GM23248 (cell line): ENCODE measurements around the gene CAMK2D. TPM values are rescaled to one million over a fixed set of nuclear protein-coding genes. Genes with fewer than 3 reads are reported as not detected.
A peak's percentile ranks its signal among the peaks of the same experiment; 100 is the strongest.

Source experiments
- DNase-seq: peaks from one replicate; pipeline ENCODE4 v3.0.0-alpha.2; 2015
- H2AFZ ChIP-seq: fragments of 200-600 bp; sonication (generic); 2 replicates; pipeline ENCODE4 v1.6.1; 2016; ENCODE audit warnings: antibody characterized with exemption
- H3F3A ChIP-seq: fragments of 200-600 bp; sonication (generic); 2 replicates; pipeline ENCODE4 v1.6.1; 2016; ENCODE audit warnings: mild to moderate bottlenecking, antibody characterized with exemption, mixed run types; ENCODE audit not compliant: insufficient read depth
- H3K27ac ChIP-seq: fragments of 200-600 bp; sonication (generic); 2 replicates; pipeline ENCODE4 v1.5.1; 2016; ENCODE audit warnings: mild to moderate bottlenecking
- H3K27me3 ChIP-seq: fragments of 200-600 bp; sonication (generic); replicated peaks from 2 replicates; pipeline ENCODE4 v1.6.1; 2016; ENCODE audit warnings: mild to moderate bottlenecking; ENCODE audit not compliant: insufficient read depth
- H3K36me3 ChIP-seq: fragments of 200-600 bp; sonication (generic); 2 replicates; pipeline ENCODE4 v1.6.1; 2016; ENCODE audit warnings: low read depth, mild to moderate bottlenecking
- H3K4me1 ChIP-seq: fragments of 200-600 bp; sonication (generic); 2 replicates; pipeline ENCODE4 v1.6.1; 2016; ENCODE audit warnings: mild to moderate bottlenecking; ENCODE audit not compliant: insufficient read depth
- H3K4me2 ChIP-seq: fragments of 200-600 bp; sonication (generic); one replicate; pipeline ENCODE4 v1.6.1; 2016; ENCODE audit warnings: mild to moderate bottlenecking; ENCODE audit not compliant: unreplicated experiment
- H3K4me3 ChIP-seq: fragments of 200-600 bp; sonication (generic); 2 replicates; pipeline ENCODE4 v1.5.1; 2016; ENCODE audit warnings: mild to moderate bottlenecking
- H3K79me2 ChIP-seq: fragments of 200-600 bp; sonication (generic); 2 replicates; pipeline ENCODE4 v1.6.1; 2016; ENCODE audit warnings: mild to moderate bottlenecking; ENCODE audit not compliant: insufficient read depth
- H3K9ac ChIP-seq: fragments of 200-600 bp; sonication (generic); 2 replicates; pipeline ENCODE4 v1.6.1; 2016; ENCODE audit warnings: mild to moderate bottlenecking
- H3K9me2 ChIP-seq: fragments of 200-600 bp; sonication (generic); 2 replicates; pipeline ENCODE4 v1.6.1; 2016; ENCODE audit warnings: mixed run types, mild to moderate bottlenecking, moderate library complexity; ENCODE audit not compliant: insufficient read depth
- H3K9me3 ChIP-seq: fragments of 200-600 bp; sonication (generic); one replicate; pipeline ENCODE4 v1.6.1; 2017; ENCODE audit warnings: low read depth
- H4K20me1 ChIP-seq: fragments of 200-600 bp; sonication (generic); 2 replicates; pipeline ENCODE4 v1.6.0; 2016; ENCODE audit not compliant: insufficient read depth
- EZH2 ChIP-seq: fragments of 200-600 bp; sonication (generic); IDR thresholded peaks from 2 replicates; pipeline ENCODE4 v1.6.1; 2018; ENCODE audit warnings: antibody characterized with exemption, mild to moderate bottlenecking; ENCODE audit not compliant: insufficient read depth, poor library complexity, severe bottlenecking
- EZH2phosphoT487 ChIP-seq: fragments of 200-600 bp; sonication (generic); IDR thresholded peaks from 2 replicates; pipeline ENCODE4 v1.6.1; 2018; ENCODE audit warnings: antibody characterized with exemption, moderate library complexity, mild to moderate bottlenecking, low read depth; ENCODE audit not compliant: insufficient read depth
- WGBS, 2 experiments: methylation state at CpG; one replicate each; pipeline ENCODE4 v1.1.6; 2015 to 2017; ENCODE audit warnings: low lambda C conversion rate in 2 of 2, low coverage in 1 of 2; ENCODE audit errors: missing lambda C conversion rate in 2 of 2; 5-methylcytosine and 5-hydroxymethylcytosine counted together
- in situ Hi-C: fragments of 300-500 bp; cut with MboI; formaldehyde crosslinking; loops from 2 replicates; pipeline ENCODE4 v1.15.0; 2020
- polyA plus RNA-seq: library from polyadenylated mRNA; unstranded; fragments of >200 nt; fragmentation: Nextera tagmentation; extraction: Ambion mirVana; gene quantifications from 2 replicates; pipeline ENCODE4 v1.2.1, GENCODE V29; 2016
- total RNA-seq: library from RNA; depleted of rRNA; stranded (reverse); fragments of >200 nt; shearing (Covaris generic); gene quantifications from 2 replicates; pipeline ENCODE4 v1.2.3, GENCODE V29; 2014

CAMK2D gene
- total and polyA plus RNA-seq, 2 experiments from 2014 or later, result 78.8 to 94.5 TPM

- Histone ChIP-seq H4K20me1 (peaks cover 4% of the 10 kb centered on the region; the same call in 1 of the 2 replicates), H3K4me2 (no peak overlapping the region), H3K36me3 (0 out of 2 replicates have a peak, but pooled peaks cover 5% of the 10 kb centered on the region), H2AFZ (no peak overlapping the region), H3K9me2 (no peaks in the 10 kb centered on the region), H3K79me2 (peaks cover 97% of the 10 kb centered on the region), H3K9me3 (no peaks in the 10 kb centered on the region), H3K4me1 (peaks cover 17% of the 10 kb centered on the region), H3K4me3 (no peak overlapping the region), H3K27ac (no peak overlapping the region), H3F3A (peaks cover 5% of the 10 kb centered on the region; the same call in 1 of the 2 replicates), H3K9ac (no peak overlapping the region), H3K27me3 (no peaks in the 10 kb centered on the region)
- in situ Hi-C loops, result no loop called here
- TF ChIP-seq EZH2phosphoT487, result no peak
- no peak for TF ChIP-seq EZH2
- WGBS, 2 experiments, result 99 to 100% methylated on average over 3 of the region's 3 CpGs
- no peak for DNase-seq
Observed at GRCh38 chr4:113653871-113654270, 107.7 kb downstream of the CAMK2D start.

GRCh38 chr4:113646442-113646822, 115.1 kb downstream of the CAMK2D start:
- H3K4me2 ChIP-seq, result no peak overlapping the region

GRCh38 chr4:113645771-113646441, 115.6 kb downstream of the CAMK2D start:
- in situ Hi-C loops, result no loop called here
- 0 out of 2 replicates have a peak overlapping the region, but pooled peaks have one; percentile 0 for H3K27ac ChIP-seq
- peak; percentile 56 for DNase-seq

More at GRCh38 chr4:113646442-113646822, 115.1 kb downstream of the CAMK2D start:
- DNase-seq, result peak; percentile 23
- Histone ChIP-seq H4K20me1 (no peaks in the 10 kb centered on the region; the same call in 1 of the 2 replicates), H3F3A (0 out of 2 replicates have a peak, but pooled peaks cover 3% of the 10 kb centered on the region), H3K79me2 (peaks cover 98% of the 10 kb centered on the region), H3K9me2 (no peaks in the 10 kb centered on the region), H3K36me3 (peaks cover 5% of the 10 kb centered on the region; the same call in 1 of the 2 replicates), H2AFZ (no peak overlapping the region), H3K27me3 (no peaks in the 10 kb centered on the region), H3K4me3 (no peak overlapping the region), H3K9me3 (no peaks in the 10 kb centered on the region), H3K27ac (no peak overlapping the region), H3K4me1 (peaks cover 20% of the 10 kb centered on the region), H3K9ac (no peak overlapping the region)
- in situ Hi-C loops, result no loop called here
- TF ChIP-seq EZH2phosphoT487 (no peak), EZH2 (no peak)
- WGBS, 2 experiments, result 94 to 100% methylated on average over 1 to 2 of the region's 2 CpGs

GRCh38 chr4:113645288-113645687, 116.2 kb downstream of the CAMK2D start:
- H3K79me2 ChIP-seq, result peaks cover 98% of the 10 kb centered on the region
- no peak overlapping the region for H2AFZ ChIP-seq
- in situ Hi-C loops, result no loop called here
- no peaks in the 10 kb centered on the region for H3K9me3 ChIP-seq
- peaks cover 5% of the 10 kb centered on the region; the same call in 1 of the 2 replicates for H3K36me3 ChIP-seq
- no peak overlapping the region for H3K4me2 ChIP-seq
- no peaks in the 10 kb centered on the region for H3K27me3 ChIP-seq
- H3K9ac ChIP-seq, result no peak overlapping the region
- 89 to 93% methylated on average over 1 of the region's 1 CpG for WGBS, 2 experiments
- H4K20me1 ChIP-seq, result no peaks in the 10 kb centered on the region; the same call in 1 of the 2 replicates
- no peak for TF ChIP-seq EZH2
- no peak for TF ChIP-seq EZH2phosphoT487
- no peak overlapping the region for H3K4me3 ChIP-seq
- no peak overlapping the region for H3K27ac ChIP-seq
- H3K9me2 ChIP-seq, result no peaks in the 10 kb centered on the region
- no peak for DNase-seq
- H3F3A ChIP-seq, result 0 out of 2 replicates have a peak, but pooled peaks cover 3% of the 10 kb centered on the region
- H3K4me1 ChIP-seq, result peaks cover 14% of the 10 kb centered on the region

More at GRCh38 chr4:113645771-113646441, 115.6 kb downstream of the CAMK2D start:
- no peak overlapping the region for H3K4me2 ChIP-seq
- no peak overlapping the region for H2AFZ ChIP-seq
- H3K9ac ChIP-seq, result no peak overlapping the region
- 0 out of 2 replicates have a peak, but pooled peaks cover 3% of the 10 kb centered on the region for H3F3A ChIP-seq
- no peak for TF ChIP-seq EZH2
- no peak for TF ChIP-seq EZH2phosphoT487
- no peaks in the 10 kb centered on the region for H3K9me3 ChIP-seq
- no peaks in the 10 kb centered on the region for H3K9me2 ChIP-seq
- no peaks in the 10 kb centered on the region for H3K27me3 ChIP-seq
- H3K79me2 ChIP-seq, result peaks cover 98% of the 10 kb centered on the region
- H3K36me3 ChIP-seq, result peaks cover 5% of the 10 kb centered on the region; the same call in 1 of the 2 replicates
- peaks cover 15% of the 10 kb centered on the region for H3K4me1 ChIP-seq
- WGBS, 2 experiments, result 71 to 80% methylated on average over 5 of the region's 5 CpGs
- H4K20me1 ChIP-seq, result no peaks in the 10 kb centered on the region; the same call in 1 of the 2 replicates
- H3K4me3 ChIP-seq, result no peak overlapping the region
